Measurements from ENCODE around the gene DOCK4. TPM values are rescaled to one million over a fixed set of nuclear protein-coding genes. Genes with fewer than 3 reads are reported as not detected.

DOCK4 gene
- total and polyA plus RNA-seq, 7 donors: 1.8 to 12.7 (median 7.1) TPM

DNA sequence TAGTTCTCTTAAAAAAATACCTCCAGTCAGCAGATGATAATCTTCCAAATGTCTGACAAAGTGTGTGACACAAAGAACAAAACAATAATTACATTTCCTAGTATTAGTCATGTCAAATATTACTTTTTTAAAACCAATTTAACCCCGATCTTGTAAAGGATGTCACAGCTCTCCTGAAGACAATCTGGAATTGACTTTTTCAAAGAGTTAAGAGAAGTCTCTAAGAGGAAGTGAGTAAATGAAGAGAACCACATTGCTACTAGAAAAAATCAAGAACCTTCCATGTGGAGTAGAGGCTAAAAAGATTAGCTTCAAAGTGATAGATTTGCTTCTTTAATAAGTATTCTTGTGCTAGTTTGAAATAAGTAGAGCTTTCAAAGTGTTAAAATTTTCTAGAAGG is 425.7 kb downstream of the DOCK4 start:
- DNase-seq (no peak), ATAC-seq (no peak)
- Histone ChIP-seq H3K27ac (no peak overlapping the region), H3K27me3 (ENCODE audit: insufficient read depth in 3 of 3, low read length in 2 of 3) (no peaks in the 10 kb centered on the region), H3K36me3 (ENCODE audit: insufficient read depth in 1 of 2, low read depth in 1 of 2) (peaks cover 2 to 32% of the 10 kb centered on the region in 2 donors), H3K9me3 (no peaks in the 10 kb centered on the region), H3K4me1 (no peaks in the 10 kb centered on the region), H3K4me3 (no peak overlapping the region)
- intact Hi-C loops (cut with DNase I): no loop called here
- 90 to 91% (median 90%) methylated on average over 1 of the region's 1 CpG for WGBS, 3 donors
- TF ChIP-seq CTCF (IDR thresholded peaks at IDR 0.05): no peak

- no peaks in the 10 kb centered on the region for H3K4me1 ChIP-seq
- H3K36me3 ChIP-seq (ENCODE audit: insufficient read depth in 1 of 2, low read depth in 1 of 2): peaks cover 0 to 38% of the 10 kb centered on the region in 2 donors
- ATAC-seq (no peak), DNase-seq (no peak)
- no peak overlapping the region for H3K27ac ChIP-seq
- intact Hi-C loops (cut with DNase I): no loop called here
- 70 to 76% (median 74%) methylated on average over 1 of the region's 1 CpG for WGBS, 3 donors
- H3K27me3 ChIP-seq (ENCODE audit: insufficient read depth in 3 of 3, low read length in 2 of 3): no peaks in the 10 kb centered on the region
- H3K4me3 ChIP-seq: no peak overlapping the region
- no peaks in the 10 kb centered on the region for H3K9me3 ChIP-seq
- no peak for TF ChIP-seq CTCF (IDR thresholded peaks at IDR 0.05)
Measured at GRCh38 chr7:111775206-111775605, 431.0 kb downstream of the DOCK4 start.

DNA sequence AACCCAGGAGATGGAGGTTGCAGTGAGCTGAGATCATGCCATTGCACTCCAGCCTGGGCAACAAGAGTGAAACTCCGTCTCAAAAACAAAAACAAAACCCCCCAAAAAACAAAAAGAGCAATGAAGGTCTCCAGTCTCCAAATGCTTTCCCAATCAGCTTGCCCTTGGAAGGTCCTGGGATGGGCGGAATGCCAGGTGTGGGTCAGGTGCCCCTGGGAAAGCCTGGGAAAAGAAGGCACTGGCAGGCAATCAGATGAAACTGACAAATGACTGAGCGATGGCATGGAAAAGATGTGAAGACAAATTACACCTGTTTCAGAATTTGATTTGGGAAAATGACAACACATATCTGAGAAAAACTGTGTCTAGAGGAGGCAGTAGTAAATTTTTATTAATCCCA is 433.5 kb downstream of the DOCK4 start:
- Histone ChIP-seq H3K27me3 (ENCODE audit: insufficient read depth in 3 of 3, low read length in 2 of 3) (no peaks in the 10 kb centered on the region), H3K4me1 (no peaks in the 10 kb centered on the region), H3K36me3 (ENCODE audit: insufficient read depth in 1 of 2, low read depth in 1 of 2) (peaks cover 0 to 46% of the 10 kb centered on the region in 2 donors), H3K27ac (no peak overlapping the region), H3K4me3 (no peak overlapping the region), H3K9me3 (no peaks in the 10 kb centered on the region)
- no peak for DNase-seq
- ATAC-seq: no peak
- intact Hi-C loops (cut with DNase I): no loop called here
- TF ChIP-seq CTCF (IDR thresholded peaks at IDR 0.05): no peak
- 86 to 94% (median 93%) methylated on average over 3 of the region's 3 CpGs for WGBS, 3 donors

DNA sequence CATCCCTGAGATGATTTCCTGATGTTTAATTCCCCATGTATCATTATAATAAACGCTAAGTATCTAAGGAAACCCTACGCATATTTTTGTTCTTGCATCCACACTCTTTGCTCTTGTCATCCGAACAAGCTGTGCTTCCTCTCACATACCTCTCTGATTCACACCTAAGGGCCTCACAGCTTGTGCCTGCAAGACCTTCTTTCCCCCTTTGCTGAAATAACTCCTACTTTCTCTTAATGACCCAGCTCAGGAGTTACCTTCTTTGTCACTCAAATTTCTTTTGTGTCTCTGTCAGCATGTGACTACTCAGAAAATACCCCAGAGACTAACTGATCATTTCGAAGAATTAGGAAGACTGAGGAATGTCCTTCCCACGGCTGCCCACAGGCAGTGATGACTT is 434.6 kb downstream of the DOCK4 start:
- WGBS, 3 donors: 91 to 93% (median 91%) methylated on average over 5 of the region's 5 CpGs
- Histone ChIP-seq H3K9me3 (no peaks in the 10 kb centered on the region), H3K4me3 (no peak overlapping the region), H3K27me3 (ENCODE audit: insufficient read depth in 3 of 3, low read length in 2 of 3) (no peaks in the 10 kb centered on the region), H3K4me1 (no peaks in the 10 kb centered on the region), H3K36me3 (ENCODE audit: insufficient read depth in 1 of 2, low read depth in 1 of 2) (peaks cover 0 to 39% of the 10 kb centered on the region in 2 donors), H3K27ac (no peak overlapping the region)
- DNase-seq (no peak), ATAC-seq (no peak)
- intact Hi-C loops (cut with DNase I): no loop called here
- TF ChIP-seq CTCF (IDR thresholded peaks at IDR 0.05): no peak

DNA sequence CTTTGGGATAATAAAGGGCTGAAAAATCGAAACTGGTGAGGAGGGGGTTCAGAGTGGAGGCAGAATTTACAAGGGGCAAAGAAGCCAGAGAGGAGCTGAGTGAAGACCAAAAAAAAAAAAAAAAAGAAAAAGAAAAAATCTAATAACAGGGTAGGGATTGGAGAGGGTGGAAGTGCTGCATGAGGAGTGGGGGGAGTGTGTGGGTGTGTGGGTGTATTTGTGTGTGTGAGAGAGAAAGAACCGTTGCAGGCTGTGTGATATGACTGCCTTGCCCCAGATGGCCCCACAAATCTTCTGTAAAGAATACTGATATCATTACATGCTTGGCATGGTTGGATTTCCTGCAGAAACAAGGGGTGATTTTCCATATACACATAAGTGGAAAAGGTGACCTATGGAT is 436.1 kb downstream of the DOCK4 start:
- Histone ChIP-seq H3K4me1 (no peaks in the 10 kb centered on the region), H3K4me3 (no peak overlapping the region), H3K9me3 (no peaks in the 10 kb centered on the region), H3K27me3 (ENCODE audit: insufficient read depth in 3 of 3, low read length in 2 of 3) (no peaks in the 10 kb centered on the region), H3K36me3 (ENCODE audit: insufficient read depth in 1 of 2, low read depth in 1 of 2) (peaks cover 0 to 47% of the 10 kb centered on the region in 2 donors), H3K27ac (no peak overlapping the region)
- no peak for DNase-seq
- TF ChIP-seq CTCF (IDR thresholded peaks at IDR 0.05): no peak
- 63 to 86% (median 65%) methylated on average over 2 of the region's 2 CpGs for WGBS, 3 donors
- intact Hi-C loops (cut with DNase I): no loop called here
- no peak for ATAC-seq

Measured in psoas muscle (tissue), 8 donors.